GM18508 (cell line): ENCODE data around the gene PTCD1.

ENCODE experiments used
- ATAC-seq: cut with Tn5 transposase; IDR thresholded peaks from one replicate; pipeline ENCODE4 v1.9.1; 2021; ENCODE audit warnings: moderate number of reproducible peaks; ENCODE audit not compliant: insufficient read depth, unreplicated experiment

The PTCD1 gene

GRCh38 chr7:99373091-99374066 lies 65.2 kb downstream of the PTCD1 start:
- ATAC-seq: no peak

GRCh38 chr7:99372275-99373090 lies 66.1 kb downstream of the PTCD1 start:
- no peak for ATAC-seq

- ATAC-seq: no peak
These were observed 67.2 kb downstream of the PTCD1 start for GRCh38 chr7:99371376-99371920.

GRCh38 chr7:99369767-99370391 lies 68.7 kb downstream of the PTCD1 start:
- no peak for ATAC-seq

GRCh38 chr7:99368750-99369389 lies 69.7 kb downstream of the PTCD1 start:
- no peak for ATAC-seq
